T-helper 1 cell treated with Interleukin-12 subunit alpha and Interleukin-12 subunit beta and Interleukin-4 antibody, amounts not matched to agents 30 μg/mL and 1 μg/mL, for 36 hours (primary cell): Measurements from ENCODE around the gene ABCC8.

ENCODE experiments used
- H3K27ac Mint-ChIP-seq: one replicate; pipeline ENCODE4 v1.8.0; 2021; ENCODE audit warnings: mild to moderate bottlenecking, mixed read lengths
- H3K27me3 Mint-ChIP-seq: one replicate; pipeline ENCODE4 v1.8.0; 2021; ENCODE audit warnings: low read depth, mixed read lengths
- H3K36me3 Mint-ChIP-seq: one replicate; pipeline ENCODE4 v1.8.0; 2021; ENCODE audit warnings: low read depth, mixed read lengths
- H3K4me1 Mint-ChIP-seq: one replicate; pipeline ENCODE4 v1.8.0; 2021; ENCODE audit warnings: low read depth, mixed read lengths
- H3K4me3 Mint-ChIP-seq: one replicate; pipeline ENCODE4 v1.8.0; 2021; ENCODE audit warnings: mild to moderate bottlenecking, moderate library complexity, mixed read lengths
- H3K9me3 Mint-ChIP-seq: one replicate; pipeline ENCODE4 v1.8.0; 2021; ENCODE audit warnings: mixed read lengths

The ABCC8 gene

GRCh38 chr11:17490938-17491337 lies 14.3 kb upstream of the ABCC8 start:
- no peak overlapping the region for H3K27ac Mint-ChIP-seq
- H3K27me3 Mint-ChIP-seq, result peaks cover 12% of the 10 kb centered on the region
- no peak overlapping the region for H3K4me3 Mint-ChIP-seq
- no peaks in the 10 kb centered on the region for H3K9me3 Mint-ChIP-seq
- no peaks in the 10 kb centered on the region for H3K4me1 Mint-ChIP-seq
- no peaks in the 10 kb centered on the region for H3K36me3 Mint-ChIP-seq

- H3K27ac Mint-ChIP-seq, result no peak overlapping the region
- no peaks in the 10 kb centered on the region for H3K9me3 Mint-ChIP-seq
- H3K27me3 Mint-ChIP-seq, result peaks cover 10% of the 10 kb centered on the region
- no peaks in the 10 kb centered on the region for H3K36me3 Mint-ChIP-seq
- no peaks in the 10 kb centered on the region for H3K4me1 Mint-ChIP-seq
- H3K4me3 Mint-ChIP-seq, result no peak overlapping the region
These were observed 13.6 kb upstream of the ABCC8 start for GRCh38 chr11:17490232-17490631.

- Mint-ChIP-seq H3K4me3 (no peak overlapping the region), H3K9me3 (no peaks in the 10 kb centered on the region), H3K27me3 (peaks cover 10% of the 10 kb centered on the region), H3K36me3 (no peaks in the 10 kb centered on the region), H3K27ac (no peak overlapping the region), H3K4me1 (no peaks in the 10 kb centered on the region)
These were observed 13.1 kb upstream of the ABCC8 start for GRCh38 chr11:17489751-17490150.

- peaks cover 14% of the 10 kb centered on the region for H3K27me3 Mint-ChIP-seq
- H3K27ac Mint-ChIP-seq, result no peak overlapping the region
- peaks cover 3% of the 10 kb centered on the region for H3K9me3 Mint-ChIP-seq
- no peaks in the 10 kb centered on the region for H3K4me1 Mint-ChIP-seq
- no peak overlapping the region for H3K4me3 Mint-ChIP-seq
- H3K36me3 Mint-ChIP-seq, result no peaks in the 10 kb centered on the region
These were observed 11.9 kb upstream of the ABCC8 start for GRCh38 chr11:17488563-17488962.

- H3K36me3 Mint-ChIP-seq, result no peaks in the 10 kb centered on the region
- peaks cover 6% of the 10 kb centered on the region for H3K9me3 Mint-ChIP-seq
- H3K4me1 Mint-ChIP-seq, result no peaks in the 10 kb centered on the region
- H3K27me3 Mint-ChIP-seq, result peaks cover 14% of the 10 kb centered on the region
- no peak overlapping the region for H3K4me3 Mint-ChIP-seq
- H3K27ac Mint-ChIP-seq, result no peak overlapping the region
These were observed 10.0 kb upstream of the ABCC8 start for GRCh38 chr11:17486646-17487045.

GRCh38 chr11:17483505-17483904 lies 6.9 kb upstream of the ABCC8 start:
- no peaks in the 10 kb centered on the region for H3K4me1 Mint-ChIP-seq
- H3K9me3 Mint-ChIP-seq, result peaks cover 6% of the 10 kb centered on the region
- no peak overlapping the region for H3K27ac Mint-ChIP-seq

GRCh38 chr11:17481905-17482304 lies 5.3 kb upstream of the ABCC8 start:
- no peak overlapping the region for H3K27ac Mint-ChIP-seq
- H3K4me1 Mint-ChIP-seq, result no peaks in the 10 kb centered on the region
- H3K27me3 Mint-ChIP-seq, result peaks cover 45% of the 10 kb centered on the region
- peaks cover 6% of the 10 kb centered on the region for H3K9me3 Mint-ChIP-seq
- no peak overlapping the region for H3K4me3 Mint-ChIP-seq
- H3K36me3 Mint-ChIP-seq, result no peaks in the 10 kb centered on the region

More at GRCh38 chr11:17483505-17483904, 6.9 kb upstream of the ABCC8 start:
- H3K27me3 Mint-ChIP-seq, result peaks cover 34% of the 10 kb centered on the region
- no peak overlapping the region for H3K4me3 Mint-ChIP-seq
- H3K36me3 Mint-ChIP-seq, result no peaks in the 10 kb centered on the region

GRCh38 chr11:17479284-17480214 lies 2.9 kb upstream of the ABCC8 start:
- Mint-ChIP-seq H3K36me3 (no peaks in the 10 kb centered on the region), H3K27ac (no peak overlapping the region), H3K4me3 (no peak overlapping the region), H3K9me3 (peaks cover 6% of the 10 kb centered on the region), H3K4me1 (peaks cover 2% of the 10 kb centered on the region), H3K27me3 (peaks cover 66% of the 10 kb centered on the region)

GRCh38 chr11:17478070-17478469 lies 1.4 kb upstream of the ABCC8 start:
- Mint-ChIP-seq H3K27ac (no peak overlapping the region), H3K9me3 (no peaks in the 10 kb centered on the region), H3K27me3 (peaks cover 75% of the 10 kb centered on the region), H3K4me1 (peaks cover 2% of the 10 kb centered on the region), H3K36me3 (no peaks in the 10 kb centered on the region), H3K4me3 (no peak overlapping the region)

- no peaks in the 10 kb centered on the region for H3K9me3 Mint-ChIP-seq
- peaks cover 82% of the 10 kb centered on the region for H3K27me3 Mint-ChIP-seq
- no peak overlapping the region for H3K27ac Mint-ChIP-seq
- H3K4me1 Mint-ChIP-seq, result peaks cover 2% of the 10 kb centered on the region
- no peaks in the 10 kb centered on the region for H3K36me3 Mint-ChIP-seq
- no peak overlapping the region for H3K4me3 Mint-ChIP-seq
These were observed 716 bp upstream of the ABCC8 start for GRCh38 chr11:17477361-17477760.

- Mint-ChIP-seq H3K4me3 (no peak overlapping the region), H3K36me3 (no peaks in the 10 kb centered on the region), H3K27ac (no peak overlapping the region), H3K27me3 (peaks cover 83% of the 10 kb centered on the region), H3K4me1 (peaks cover 2% of the 10 kb centered on the region), H3K9me3 (no peaks in the 10 kb centered on the region)
These were observed 364 bp upstream of the ABCC8 start for GRCh38 chr11:17477084-17477333.

GRCh38 chr11:17475666-17476316 lies 854 bp downstream of the ABCC8 start:
- Mint-ChIP-seq H3K4me3 (no peak overlapping the region), H3K27ac (no peak overlapping the region), H3K36me3 (no peaks in the 10 kb centered on the region), H3K4me1 (peaks cover 2% of the 10 kb centered on the region), H3K27me3 (peaks cover 84% of the 10 kb centered on the region), H3K9me3 (no peaks in the 10 kb centered on the region)

- Mint-ChIP-seq H3K36me3 (no peaks in the 10 kb centered on the region), H3K9me3 (no peaks in the 10 kb centered on the region), H3K4me3 (no peak overlapping the region), H3K27me3 (peaks cover 62% of the 10 kb centered on the region), H3K4me1 (peaks cover 2% of the 10 kb centered on the region), H3K27ac (no peak overlapping the region)
These were observed 3.4 kb downstream of the ABCC8 start for GRCh38 chr11:17473071-17473744.

- H3K36me3 Mint-ChIP-seq, result no peaks in the 10 kb centered on the region
- H3K4me1 Mint-ChIP-seq, result peaks cover 2% of the 10 kb centered on the region
- H3K27me3 Mint-ChIP-seq, result peaks cover 55% of the 10 kb centered on the region
- no peak overlapping the region for H3K27ac Mint-ChIP-seq
- H3K4me3 Mint-ChIP-seq, result no peak overlapping the region
- no peaks in the 10 kb centered on the region for H3K9me3 Mint-ChIP-seq
These were observed 4.2 kb downstream of the ABCC8 start for GRCh38 chr11:17472467-17472866.

- Mint-ChIP-seq H3K4me3 (no peak overlapping the region), H3K27me3 (peaks cover 50% of the 10 kb centered on the region), H3K27ac (no peak overlapping the region), H3K4me1 (peaks cover 2% of the 10 kb centered on the region), H3K36me3 (no peaks in the 10 kb centered on the region), H3K9me3 (no peaks in the 10 kb centered on the region)
These were observed 5.1 kb downstream of the ABCC8 start for GRCh38 chr11:17471501-17471900.
